Loucy (cell line): Measurements from ENCODE around the gene CTPS2.

ENCODE experiments used
- EZH2phosphoT487 ChIP-seq: fragments of 200-600 bp; IDR thresholded peaks from 2 replicates; pipeline ENCODE4 v1.6.1; 2018; ENCODE audit warnings: antibody characterized with exemption, mild to moderate bottlenecking, moderate library complexity, borderline replicate concordance
- TF ChIP-seq, protein P1 (sequence below): fragments of 200-600 bp; sonication (generic); conservative IDR thresholded peaks from 2 replicates; pipeline ENCODE4 v1.5.1; 2014; ENCODE audit warnings: mild to moderate bottlenecking, antibody characterized with exemption, low read length

DNA sequence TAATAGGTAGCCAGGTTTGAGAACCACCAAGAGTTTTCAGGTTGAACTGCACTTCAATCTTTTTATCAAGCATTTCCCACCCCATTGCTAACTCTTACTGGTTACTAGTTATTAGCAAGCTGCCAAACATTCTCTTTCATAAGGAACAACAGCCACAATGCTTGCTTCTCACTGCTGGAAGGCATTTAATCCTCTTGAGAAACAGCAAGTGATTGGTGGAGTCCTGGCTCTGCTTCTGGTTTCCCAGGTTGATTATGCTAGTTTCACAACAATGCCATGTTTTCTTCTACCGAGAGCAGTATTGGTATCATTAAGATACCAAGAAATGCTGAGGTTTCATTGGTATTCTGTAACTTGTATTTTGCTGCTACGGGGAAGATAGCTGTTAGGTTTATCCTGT, 41.5 kb upstream of the CTPS2 start:
- TF ChIP-seq, protein P1, sequence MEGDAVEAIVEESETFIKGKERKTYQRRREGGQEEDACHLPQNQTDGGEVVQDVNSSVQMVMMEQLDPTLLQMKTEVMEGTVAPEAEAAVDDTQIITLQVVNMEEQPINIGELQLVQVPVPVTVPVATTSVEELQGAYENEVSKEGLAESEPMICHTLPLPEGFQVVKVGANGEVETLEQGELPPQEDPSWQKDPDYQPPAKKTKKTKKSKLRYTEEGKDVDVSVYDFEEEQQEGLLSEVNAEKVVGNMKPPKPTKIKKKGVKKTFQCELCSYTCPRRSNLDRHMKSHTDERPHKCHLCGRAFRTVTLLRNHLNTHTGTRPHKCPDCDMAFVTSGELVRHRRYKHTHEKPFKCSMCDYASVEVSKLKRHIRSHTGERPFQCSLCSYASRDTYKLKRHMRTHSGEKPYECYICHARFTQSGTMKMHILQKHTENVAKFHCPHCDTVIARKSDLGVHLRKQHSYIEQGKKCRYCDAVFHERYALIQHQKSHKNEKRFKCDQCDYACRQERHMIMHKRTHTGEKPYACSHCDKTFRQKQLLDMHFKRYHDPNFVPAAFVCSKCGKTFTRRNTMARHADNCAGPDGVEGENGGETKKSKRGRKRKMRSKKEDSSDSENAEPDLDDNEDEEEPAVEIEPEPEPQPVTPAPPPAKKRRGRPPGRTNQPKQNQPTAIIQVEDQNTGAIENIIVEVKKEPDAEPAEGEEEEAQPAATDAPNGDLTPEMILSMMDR: no peak
- TF ChIP-seq EZH2phosphoT487: no peak
